GM12878 (cell line): ENCODE measurements around the gene TSPAN19. TPM values are rescaled to one million over a fixed set of nuclear protein-coding genes. Genes with fewer than 3 reads are reported as not detected.

Experiments used
- ATAC-seq: fragments of 200-7000 bp; cut with Tn5 transposase; 3 replicates; pipeline ENCODE4 v1.9.1; 2020; ENCODE audit warnings: mild to moderate bottlenecking, moderate library complexity
- BruUV-seq: library from RNA; stranded (reverse); fragments of 400-500 nt; replicated peaks from 2 replicates; lab custom pipeline; 2021; lab: Mats Ljungman, UMichigan
- CTCF ChIA-PET: fragments of 300-600 bp; sonication (Branson Sonifier 250); formaldehyde crosslinking; extraction: SDS; loops from one replicate; lab custom pipeline; 2021; ENCODE audit warnings: inconsistent platforms; lab: Yijun Ruan, JAX
- POLR2A ChIA-PET: fragments of 350-600 bp; formaldehyde crosslinking; extraction: SDS; loops from one replicate; lab custom pipeline; 2021; ENCODE audit warnings: inconsistent platforms; lab: Charles Lee
- RAD21 ChIA-PET: fragments of 300-600 bp; sonication (Branson Sonifier 250); formaldehyde crosslinking; loops from one replicate; lab custom pipeline; 2023; ENCODE audit warnings: antibody characterized with exemption; ENCODE audit not compliant: unreplicated experiment; lab: Charles Lee
- SMC1A ChIA-PET: fragments of 300-600 bp; sonication (Branson Sonifier 250); formaldehyde crosslinking; loops from one replicate; lab custom pipeline; 2023; ENCODE audit not compliant: unreplicated experiment, uncharacterized antibody; lab: Charles Lee
- DNase-seq: peaks from one replicate; pipeline ENCODE4 v3.0.0-alpha.2; 2011; ENCODE audit warnings: low read depth, low spot score
- FAIRE-seq: peaks from 3 replicates; lab custom pipeline; 2011; peaks lifted over from hg19 to GRCh38; lab: Jason Lieb, UNC
- H2AFZ ChIP-seq: 2 replicates; pipeline ENCODE4 v1.6.0; 2011; ENCODE audit warnings: low read depth, low read length, control low read depth; ENCODE audit not compliant: control insufficient read depth
- H3K27ac ChIP-seq: 2 replicates; pipeline ENCODE4 v1.5.1; 2011; ENCODE audit warnings: control low read depth; ENCODE audit not compliant: control insufficient read depth, insufficient read depth
- H3K27me3 ChIP-seq, 2 experiments: replicated peaks in 1 of 2; 2 replicates each; pipeline versions ENCODE4 v1.6.0 to v1.6.1; 2011; ENCODE audit warnings: low read length in 1 of 2; ENCODE audit not compliant: control insufficient read depth in 2 of 2, insufficient read depth in 2 of 2
- H3K36me3 ChIP-seq, 2 experiments: 2 replicates each; pipeline ENCODE4 v1.5.1; 2011; ENCODE audit warnings: low read length in 1 of 2; ENCODE audit not compliant: control insufficient read depth in 2 of 2, insufficient read depth in 2 of 2
- H3K4me1 ChIP-seq: 2 replicates; pipeline ENCODE4 v1.6.1; 2011; ENCODE audit warnings: mild to moderate bottlenecking, low read length, moderate library complexity, mixed read lengths; ENCODE audit not compliant: control insufficient read depth, insufficient read depth
- H3K4me2 ChIP-seq: 2 replicates; pipeline ENCODE4 v1.6.0; 2011; ENCODE audit warnings: control low read depth; ENCODE audit not compliant: control insufficient read depth, insufficient read depth
- H3K4me3 ChIP-seq: fragments of 200-600 bp; sonication (generic); 2 replicates; pipeline ENCODE4 v1.5.1; 2016
- H3K79me2 ChIP-seq: 2 replicates; pipeline ENCODE4 v1.6.0; 2011; ENCODE audit warnings: low read length; ENCODE audit not compliant: control insufficient read depth, insufficient read depth
- H3K9ac ChIP-seq: 2 replicates; pipeline ENCODE4 v1.8.0; 2011; ENCODE audit warnings: low read length, control low read depth, mixed read lengths; ENCODE audit not compliant: control insufficient read depth, insufficient read depth
- H3K9me3 ChIP-seq: replicated peaks from 3 replicates; pipeline ENCODE4 v1.5.1; 2011; ENCODE audit warnings: mild to moderate bottlenecking, low read length; ENCODE audit not compliant: control insufficient read depth, insufficient read depth
- H4K20me1 ChIP-seq: 2 replicates; pipeline ENCODE4 v1.6.0; 2011; ENCODE audit not compliant: control insufficient read depth, insufficient read depth
- ATF7 ChIP-seq: fragments of 450-650 bp; IDR thresholded peaks from 2 replicates; pipeline ENCODE4 v1.6.1; 2016; ENCODE audit warnings: low read depth, mild to moderate bottlenecking
- EZH2 ChIP-seq: IDR thresholded peaks from 2 replicates; pipeline ENCODE4 v1.6.1; 2012; ENCODE audit warnings: low read depth, mild to moderate bottlenecking, control low read depth, inconsistent platforms, low read length, borderline replicate concordance; ENCODE audit not compliant: control insufficient read depth
- JUNB ChIP-seq: IDR thresholded peaks from 2 replicates; pipeline ENCODE4 v1.6.1; 2016; ENCODE audit warnings: antibody characterized with exemption, mild to moderate bottlenecking
- KLF5 ChIP-seq: fragments of 450-650 bp; IDR thresholded peaks from 2 replicates; pipeline ENCODE4 v1.6.1; 2014; ENCODE audit warnings: mild to moderate bottlenecking; ENCODE audit not compliant: partially characterized antibody
- NFYA ChIP-seq: IDR thresholded peaks from 2 replicates; pipeline ENCODE4 v1.6.1; 2011; ENCODE audit warnings: low read depth, mild to moderate bottlenecking, low read length, improper control_type of control experiment, borderline replicate concordance
- RB1 ChIP-seq: fragments of 450-650 bp; formaldehyde crosslinking; IDR thresholded peaks from 2 replicates; pipeline ENCODE4 v1.6.1; 2017; ENCODE audit warnings: mild to moderate bottlenecking, borderline replicate concordance
- RCOR1 ChIP-seq: conservative IDR thresholded peaks from 2 replicates; pipeline ENCODE4 v1.6.1; 2012; ENCODE audit warnings: low read depth, low read length, improper control_type of control experiment
- RUNX3 ChIP-seq: IDR thresholded peaks from 2 replicates; pipeline ENCODE4 v1.6.1; 2012; ENCODE audit warnings: low read length, inconsistent platforms
- SMAD1 ChIP-seq: fragments of 450-650 bp; IDR thresholded peaks from 2 replicates; pipeline ENCODE4 v1.6.1; 2018; ENCODE audit warnings: mild to moderate bottlenecking, low read depth; ENCODE audit not compliant: partially characterized antibody
- SMAD5 ChIP-seq: IDR thresholded peaks from 2 replicates; pipeline ENCODE4 v1.6.1; 2016; ENCODE audit warnings: antibody characterized with exemption, low read depth
- SMC3 ChIP-seq: IDR thresholded peaks from 2 replicates; pipeline ENCODE4 v1.6.1; 2011; ENCODE audit warnings: low read length, improper control_type of control experiment, borderline replicate concordance
- SREBF1 ChIP-seq: IDR thresholded peaks from 2 replicates; pipeline ENCODE4 v1.6.1; 2012; ENCODE audit warnings: mild to moderate bottlenecking, low read length
- ZBTB40 ChIP-seq: fragments of 450-650 bp; IDR thresholded peaks from 2 replicates; pipeline ENCODE4 v1.6.1; 2016; ENCODE audit warnings: mild to moderate bottlenecking, moderate library complexity, borderline replicate concordance
- WGBS: methylation state at CpG from one replicate; pipeline ENCODE4 v1.1.6; 2016; ENCODE audit warnings: low lambda C conversion rate; ENCODE audit not compliant: insufficient replicate concordance, insufficient coverage; ENCODE audit errors: missing lambda C conversion rate; 5-methylcytosine and 5-hydroxymethylcytosine counted together
- in situ Hi-C: fragments of 300-500 bp; cut with MboI; formaldehyde crosslinking; loops from 9 replicates; pipeline ENCODE4 v1.14.3; 2018; ENCODE audit warnings: mixed read lengths
- intact Hi-C: fragments of 100-400 bp; cut with micrococcal nuclease; formaldehyde crosslinking; loops from one replicate; pipeline ENCODE4 v1.14.2; 2022; ENCODE audit not compliant: unreplicated experiment
- polyA plus RNA-seq, 11 experiments: library from polyadenylated mRNA; depleted of rRNA in 4 of 11; unstranded in 6 of 11; stranded (reverse) in 5 of 11; fragments of >200 nt; fragmentation: Nextera tagmentation in 4 of 11; fragmentation: Illumina TruSeq in 1 of 11; extraction: Ambion mirVana in 4 of 11; extraction: Trizol in 1 of 11; gene quantifications; 1 replicate in 1 of 11; 2 replicates in 10 of 11; pipeline versions ENCODE4 v1.2.1 to v1.2.3, GENCODE V29; 2011 to 2016; ENCODE audit warnings: inconsistent platforms in 2 of 11, missing spikeins in 2 of 11, low read depth in 1 of 11
- total RNA-seq, 4 experiments: library from RNA; depleted of rRNA in 3 of 4; stranded (reverse); fragments of >200 nt in 3 of 4; fragmentation: Illumina TruSeq in 1 of 4; extraction: Trizol in 1 of 4; gene quantifications; 2 replicates each; pipeline versions ENCODE4 v1.2.1 to v1.2.3, GENCODE V29; 2013 to 2021
- TF ChIP-seq, protein P1 (sequence below): fragments of 150-350 bp; IDR thresholded peaks from 2 replicates; pipeline ENCODE4 v1.6.1; 2016; ENCODE audit warnings: low read depth, low read length
- TF ChIP-seq, protein P2 (sequence below): fragments of 450-650 bp; IDR thresholded peaks from 2 replicates; pipeline ENCODE4 v1.6.1; 2017; ENCODE audit warnings: low read depth, mild to moderate bottlenecking, moderate library complexity

Gene TSPAN19
- total and polyA plus RNA-seq, 10 of the 15 experiments (the other 5 are each of a cell fraction or from before 2014, with no cell fraction given): not detected

GRCh38 chr12:85058339-85058738 is 22.3 kb upstream of the TSPAN19 start:
- WGBS: 36% methylated on average over 3 of the region's 3 CpGs

More at GRCh38 chr12:85058339-85058738, 22.3 kb upstream of the TSPAN19 start:
- no peak overlapping the region for H3K4me2 ChIP-seq
- intact Hi-C loops (no loop called here), in situ Hi-C loops (no loop called here)
- no peaks in the 10 kb centered on the region for H4K20me1 ChIP-seq
- no peaks in the 10 kb centered on the region for H3K9me3 ChIP-seq
- no peaks in the 10 kb centered on the region for H3K79me2 ChIP-seq
- no peaks in the 10 kb centered on the region for H3K4me1 ChIP-seq
- no peak overlapping the region for H3K27ac ChIP-seq
- ChIA-PET CTCF (interaction anchor here (0.7 to 5.2 kb wide), 13 partner anchors 8 to 338 kb away, joined by 3 to 67 read pairs (median 4); partner anchors contain the start of genes LRRIQ1 and TSPAN19), POLR2A (no interaction called here), SMC1A (interaction anchor here (0.8 to 5.7 kb wide), 5 partner anchors 22 to 195 kb away, joined by 3 to 26 read pairs (median 3); partner anchors contain the start of genes LRRIQ1 and TSPAN19)
- no peaks in the 10 kb centered on the region for H3K36me3 ChIP-seq
- no peaks in the 10 kb centered on the region for H3K27me3 ChIP-seq
- peak; percentile 49 for FAIRE-seq
- ATAC-seq: peak; percentile 30; the same call in 1 of the 3 replicates
- H3K9ac ChIP-seq: no peak overlapping the region
- no TSS peak for BruUV-seq
- DNase-seq: no peak
- no peak overlapping the region for H2AFZ ChIP-seq
- TF ChIP-seq EZH2 (no peak), RCOR1 (no peak), ATF7 (no peak), SMAD1 (no peak), RUNX3 (no peak), NFYA (no peak), SMAD5 (no peak), KLF5 (no peak), JUNB (no peak), RB1 (no peak), ZBTB40 (no peak), SMC3 (no peak), SREBF1 (no peak)
- TF ChIP-seq, protein P1, sequence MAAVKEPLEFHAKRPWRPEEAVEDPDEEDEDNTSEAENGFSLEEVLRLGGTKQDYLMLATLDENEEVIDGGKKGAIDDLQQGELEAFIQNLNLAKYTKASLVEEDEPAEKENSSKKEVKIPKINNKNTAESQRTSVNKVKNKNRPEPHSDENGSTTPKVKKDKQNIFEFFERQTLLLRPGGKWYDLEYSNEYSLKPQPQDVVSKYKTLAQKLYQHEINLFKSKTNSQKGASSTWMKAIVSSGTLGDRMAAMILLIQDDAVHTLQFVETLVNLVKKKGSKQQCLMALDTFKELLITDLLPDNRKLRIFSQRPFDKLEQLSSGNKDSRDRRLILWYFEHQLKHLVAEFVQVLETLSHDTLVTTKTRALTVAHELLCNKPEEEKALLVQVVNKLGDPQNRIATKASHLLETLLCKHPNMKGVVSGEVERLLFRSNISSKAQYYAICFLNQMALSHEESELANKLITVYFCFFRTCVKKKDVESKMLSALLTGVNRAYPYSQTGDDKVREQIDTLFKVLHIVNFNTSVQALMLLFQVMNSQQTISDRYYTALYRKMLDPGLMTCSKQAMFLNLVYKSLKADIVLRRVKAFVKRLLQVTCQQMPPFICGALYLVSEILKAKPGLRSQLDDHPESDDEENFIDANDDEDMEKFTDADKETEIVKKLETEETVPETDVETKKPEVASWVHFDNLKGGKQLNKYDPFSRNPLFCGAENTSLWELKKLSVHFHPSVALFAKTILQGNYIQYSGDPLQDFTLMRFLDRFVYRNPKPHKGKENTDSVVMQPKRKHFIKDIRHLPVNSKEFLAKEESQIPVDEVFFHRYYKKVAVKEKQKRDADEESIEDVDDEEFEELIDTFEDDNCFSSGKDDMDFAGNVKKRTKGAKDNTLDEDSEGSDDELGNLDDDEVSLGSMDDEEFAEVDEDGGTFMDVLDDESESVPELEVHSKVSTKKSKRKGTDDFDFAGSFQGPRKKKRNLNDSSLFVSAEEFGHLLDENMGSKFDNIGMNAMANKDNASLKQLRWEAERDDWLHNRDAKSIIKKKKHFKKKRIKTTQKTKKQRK: no peak
- TF ChIP-seq, protein P2, sequence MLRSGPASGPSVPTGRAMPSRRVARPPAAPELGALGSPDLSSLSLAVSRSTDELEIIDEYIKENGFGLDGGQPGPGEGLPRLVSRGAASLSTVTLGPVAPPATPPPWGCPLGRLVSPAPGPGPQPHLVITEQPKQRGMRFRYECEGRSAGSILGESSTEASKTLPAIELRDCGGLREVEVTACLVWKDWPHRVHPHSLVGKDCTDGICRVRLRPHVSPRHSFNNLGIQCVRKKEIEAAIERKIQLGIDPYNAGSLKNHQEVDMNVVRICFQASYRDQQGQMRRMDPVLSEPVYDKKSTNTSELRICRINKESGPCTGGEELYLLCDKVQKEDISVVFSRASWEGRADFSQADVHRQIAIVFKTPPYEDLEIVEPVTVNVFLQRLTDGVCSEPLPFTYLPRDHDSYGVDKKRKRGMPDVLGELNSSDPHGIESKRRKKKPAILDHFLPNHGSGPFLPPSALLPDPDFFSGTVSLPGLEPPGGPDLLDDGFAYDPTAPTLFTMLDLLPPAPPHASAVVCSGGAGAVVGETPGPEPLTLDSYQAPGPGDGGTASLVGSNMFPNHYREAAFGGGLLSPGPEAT: no peak
- TF ChIP-seq, all 136 proteins: peak for 0
- RAD21 ChIA-PET: interaction anchor here (0.6 to 1.4 kb wide), 2 partner anchors 17 to 184 kb away, joined by 3 to 7 read pairs; no protein-coding TSS in a partner anchor
- H3K4me3 ChIP-seq: no peak overlapping the region
